HG02571 (cell line): ENCODE results near the gene DNPH1.

Experiments used
- ATAC-seq: cut with Tn5 transposase; IDR thresholded peaks from one replicate; pipeline ENCODE4 v1.9.1; 2021; ENCODE audit warnings: mild to moderate bottlenecking, moderate library complexity; ENCODE audit not compliant: unreplicated experiment

DNPH1 gene

DNA sequence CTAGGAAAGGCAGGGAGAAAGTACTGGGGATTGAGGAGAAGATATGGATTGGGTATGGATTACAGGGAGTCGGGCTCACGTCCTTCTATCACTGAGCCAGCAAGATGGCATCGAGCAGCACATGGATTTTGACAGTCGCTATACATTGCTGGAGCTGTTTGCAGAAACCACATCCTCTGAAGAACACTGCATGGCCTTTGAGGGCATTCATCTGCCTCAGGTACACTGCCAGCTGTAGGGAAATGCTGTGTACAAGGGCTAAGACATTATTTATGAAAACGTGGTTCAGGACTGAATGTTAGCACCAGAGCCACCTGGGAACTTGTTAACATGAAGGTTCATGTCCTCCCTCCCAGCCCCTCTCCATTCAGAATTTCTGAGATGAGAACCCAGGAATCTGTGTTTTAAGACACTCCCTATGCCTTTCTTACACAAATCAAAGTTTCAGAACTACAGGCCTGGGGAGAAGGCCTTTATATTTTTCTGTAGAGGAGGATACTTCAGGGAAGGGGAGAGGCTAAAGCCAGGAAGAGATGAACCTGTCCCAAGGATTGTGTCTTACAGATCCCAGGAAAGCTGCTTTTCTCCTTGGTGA, 43.8 kb downstream of the DNPH1 start:
- no peak for ATAC-seq

DNA sequence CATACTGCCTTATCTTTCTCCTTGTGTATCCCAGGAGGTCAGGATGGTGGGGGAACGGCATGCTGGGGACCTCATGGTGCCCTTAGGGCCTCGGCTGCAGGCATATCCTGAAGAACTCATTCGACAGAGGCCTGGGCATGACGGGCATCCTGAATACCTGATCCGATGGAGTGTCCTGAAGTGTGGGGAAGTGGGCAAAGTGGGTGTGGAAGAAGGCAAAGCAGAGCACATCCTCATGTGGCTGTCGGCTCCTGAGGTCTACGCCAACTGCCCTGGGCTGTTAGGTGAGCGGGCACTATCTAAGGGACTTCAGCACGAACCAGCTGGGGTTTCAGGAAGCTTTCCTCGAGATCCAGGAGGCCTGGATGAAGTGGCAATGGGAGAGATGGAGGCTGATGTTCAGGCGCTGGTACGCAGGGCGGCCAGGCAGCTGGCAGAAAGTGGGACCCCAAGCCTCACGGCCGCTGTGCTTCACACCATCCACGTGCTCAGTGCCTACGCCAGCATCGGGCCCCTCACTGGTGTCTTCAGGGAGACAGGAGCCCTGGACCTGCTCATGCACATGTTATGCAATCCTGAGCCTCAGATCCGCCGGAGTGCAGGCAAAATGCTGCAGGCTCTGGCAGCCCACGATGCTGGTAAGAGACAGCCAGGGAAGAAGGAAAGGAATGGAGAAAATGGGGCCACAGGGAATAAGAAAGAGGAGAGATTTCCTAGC, 44.9 kb downstream of the DNPH1 start:
- no peak for ATAC-seq

- no peak for ATAC-seq
These were observed 45.8 kb downstream of the DNPH1 start for GRCh38 chr6:43183441-43183840.

DNA sequence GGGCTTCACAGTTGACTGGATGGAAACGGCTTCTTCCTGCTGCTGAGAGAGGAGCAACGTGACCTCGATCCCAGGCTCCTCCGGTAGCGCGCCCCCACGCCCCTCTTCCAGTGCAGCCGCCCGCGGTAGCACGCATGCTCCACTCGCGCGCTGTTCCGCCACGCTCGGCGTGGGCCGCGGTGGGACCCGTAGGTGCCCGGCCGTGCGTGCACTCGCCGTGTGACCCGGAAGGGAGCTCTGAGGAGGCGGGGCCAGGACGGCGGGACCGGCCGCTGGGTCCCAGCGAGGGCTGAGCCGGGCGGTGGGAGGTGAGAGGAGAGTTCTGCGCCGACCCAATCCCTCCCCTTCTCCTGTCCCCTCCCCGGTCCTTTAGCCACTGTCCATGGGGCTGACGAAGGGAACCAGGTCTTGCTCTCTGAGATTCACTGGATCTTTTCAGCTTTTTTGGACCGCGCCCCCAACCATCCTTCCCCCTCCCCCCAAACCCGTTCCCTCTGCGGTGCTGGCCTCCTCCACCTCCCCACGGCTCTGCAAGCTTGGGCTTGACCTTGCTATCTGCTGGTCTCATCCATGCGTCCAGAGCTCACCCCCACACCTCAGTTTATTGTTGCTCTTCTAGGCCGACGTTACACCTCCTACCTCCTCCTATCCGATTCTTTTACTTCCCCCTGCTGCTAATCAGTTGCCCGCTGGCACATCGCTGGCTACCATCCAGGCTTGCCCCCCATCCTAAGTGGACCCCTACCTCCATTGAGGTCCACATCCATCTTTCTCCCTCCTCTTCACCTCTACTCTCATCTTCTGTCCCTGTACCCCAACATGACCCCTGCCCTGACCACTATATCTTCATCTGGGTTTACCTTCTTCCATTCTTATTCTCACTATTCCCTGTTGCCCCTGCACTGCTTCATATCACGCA, 47.1 kb downstream of the DNPH1 start, which contains the start of gene CUL9:
TSS of gene CUL9 (plus strand) at position 255 of the 919 bp plus-strand sequence. CDS start 2,115 bp downstream, outside the sequence.
- ATAC-seq: peak; percentile 79

- no peak for ATAC-seq
These were observed 47.7 kb downstream of the DNPH1 start for GRCh38 chr6:43181621-43181941.

DNA sequence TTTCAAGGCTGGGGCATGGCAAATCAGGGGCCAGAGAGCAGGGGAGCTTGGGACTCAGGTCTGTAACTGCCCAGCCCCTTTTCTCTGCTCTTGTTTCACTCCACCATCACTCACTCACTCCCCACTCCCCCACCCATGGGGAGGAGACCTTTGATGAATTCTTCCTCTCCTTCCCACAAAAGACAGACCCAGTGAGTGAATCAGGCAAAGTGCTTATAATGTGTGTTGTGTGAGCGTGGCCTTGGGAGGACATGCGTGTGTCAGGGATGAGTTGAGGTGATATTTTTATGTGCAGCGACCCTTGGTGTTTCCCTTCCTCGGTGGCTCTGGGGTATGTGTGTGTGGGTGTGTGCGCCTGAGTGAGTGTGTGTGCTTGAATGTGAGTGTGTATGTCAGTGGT, 48.3 kb downstream of the DNPH1 start:
- ATAC-seq: no peak

DNA sequence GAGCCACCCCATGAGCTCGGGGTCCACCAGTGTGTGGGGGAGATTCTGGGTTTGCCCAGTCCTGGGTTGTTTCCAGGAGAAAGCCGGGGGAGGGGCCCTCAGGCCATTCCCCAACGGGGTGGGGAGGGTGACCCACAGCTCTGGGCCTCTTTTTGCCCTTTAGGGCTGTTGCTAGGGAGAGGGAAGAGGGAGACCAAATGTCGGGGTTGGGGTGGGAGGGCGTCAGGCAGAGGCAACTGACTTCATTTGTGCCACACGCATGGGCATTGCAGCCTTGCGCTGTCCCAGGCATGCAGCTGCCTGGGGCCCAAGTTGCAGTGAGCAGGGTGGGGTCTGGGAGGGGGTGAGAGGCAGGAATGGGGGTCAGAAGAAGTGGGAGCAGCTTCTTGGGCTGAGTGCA, 49.2 kb downstream of the DNPH1 start:
- ATAC-seq: no peak

GRCh38 chr6:43178951-43179830, 50.1 kb downstream of the DNPH1 start:
- ATAC-seq: no peak

DNA sequence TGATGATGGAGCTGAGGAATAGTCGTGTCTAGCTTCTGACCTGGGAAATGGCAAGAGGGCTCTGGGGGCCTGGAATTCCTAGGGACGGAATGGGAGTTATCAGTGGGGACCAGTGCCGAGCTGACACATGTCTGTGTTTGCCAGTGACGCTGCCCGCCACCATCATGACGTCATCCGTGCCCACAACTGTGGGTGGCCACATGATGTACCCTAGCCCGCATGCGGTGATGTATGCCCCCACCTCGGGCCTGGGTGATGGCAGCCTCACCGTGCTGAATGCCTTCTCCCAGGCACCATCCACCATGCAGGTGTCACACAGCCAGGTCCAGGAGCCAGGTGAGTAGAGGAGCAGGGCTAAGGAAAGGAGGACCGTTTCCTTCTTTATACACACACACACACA, 51.1 kb downstream of the DNPH1 start:
- no peak for ATAC-seq

- no peak for ATAC-seq
These were observed 52.9 kb downstream of the DNPH1 start for GRCh38 chr6:43176423-43176786.

GRCh38 chr6:43175676-43176422, 53.4 kb downstream of the DNPH1 start:
- no peak for ATAC-seq
